Activated CD8-positive, alpha-beta memory T cell treated with anti-CD3 and anti-CD28 coated beads for 24 hours (primary cell): Measurements from ENCODE around the gene ARHGEF1.

Experiments used
- DNase-seq: peaks from one replicate; pipeline ENCODE4 v3.0.0-alpha.2; 2020

ARHGEF1 gene

GRCh38 chr19:41883821-41884733 lies 1.1 kb downstream of the ARHGEF1 start:
- peak; percentile 95 for DNase-seq

GRCh38 chr19:41886761-41887710 lies 4.1 kb downstream of the ARHGEF1 start:
- DNase-seq = peak; percentile 82

- peak; percentile 92 for DNase-seq
These were observed 4.9 kb downstream of the ARHGEF1 start for GRCh38 chr19:41887711-41888382.

- DNase-seq = peak; percentile 72
These were observed 5.9 kb downstream of the ARHGEF1 start for GRCh38 chr19:41888926-41889325.

GRCh38 chr19:41889896-41890295 lies 6.9 kb downstream of the ARHGEF1 start:
- no peak for DNase-seq

- DNase-seq = no peak
These were observed 8.0 kb downstream of the ARHGEF1 start for GRCh38 chr19:41890936-41891335.

- no peak for DNase-seq
These were observed 9.4 kb downstream of the ARHGEF1 start for GRCh38 chr19:41892173-41892902.

GRCh38 chr19:41893899-41894298 lies 10.9 kb downstream of the ARHGEF1 start:
- peak; percentile 67 for DNase-seq

GRCh38 chr19:41894350-41894749 lies 11.4 kb downstream of the ARHGEF1 start:
- DNase-seq = no peak

GRCh38 chr19:41895745-41896580 lies 13.0 kb downstream of the ARHGEF1 start:
- peak; percentile 70 for DNase-seq

GRCh38 chr19:41896581-41896942 lies 13.6 kb downstream of the ARHGEF1 start:
- DNase-seq = no peak

GRCh38 chr19:41897181-41897580 lies 14.2 kb downstream of the ARHGEF1 start:
- no peak for DNase-seq

GRCh38 chr19:41897820-41898219 lies 14.8 kb downstream of the ARHGEF1 start:
- DNase-seq = no peak

GRCh38 chr19:41898235-41898634 lies 15.3 kb downstream of the ARHGEF1 start:
- DNase-seq = no peak

GRCh38 chr19:41901707-41902360 lies 18.9 kb downstream of the ARHGEF1 start:
- DNase-seq = no peak

GRCh38 chr19:41902594-41902993 lies 19.6 kb downstream of the ARHGEF1 start:
- DNase-seq = no peak

- DNase-seq = no peak
These were observed 20.4 kb downstream of the ARHGEF1 start for GRCh38 chr19:41903193-41903953.

GRCh38 chr19:41904118-41904870 lies 21.3 kb downstream of the ARHGEF1 start:
- DNase-seq = no peak
